GM13976 (cell line): ENCODE results near the gene GRAP.

ENCODE experiments used
- DNase-seq: peaks from one replicate; pipeline ENCODE4 v3.0.0; 2012; ENCODE audit warnings: low spot score
- in situ Hi-C: fragments of 300-500 bp; cut with MboI; formaldehyde crosslinking; loops from one replicate; pipeline ENCODE4 v1.12.0; 2022; ENCODE audit warnings: low sequenced_read_pairs, mixed read lengths, inconsistent platforms; ENCODE audit not compliant: unreplicated experiment
- TF ChIP-seq, protein P1 (sequence below): IDR thresholded peaks from 2 replicates; pipeline ENCODE4 v1.5.1; 2012; ENCODE audit warnings: borderline replicate concordance, mild to moderate bottlenecking; ENCODE audit not compliant: insufficient read depth; ENCODE audit errors: extremely low read depth, missing control alignments, control extremely low read depth

The GRAP gene

DNA sequence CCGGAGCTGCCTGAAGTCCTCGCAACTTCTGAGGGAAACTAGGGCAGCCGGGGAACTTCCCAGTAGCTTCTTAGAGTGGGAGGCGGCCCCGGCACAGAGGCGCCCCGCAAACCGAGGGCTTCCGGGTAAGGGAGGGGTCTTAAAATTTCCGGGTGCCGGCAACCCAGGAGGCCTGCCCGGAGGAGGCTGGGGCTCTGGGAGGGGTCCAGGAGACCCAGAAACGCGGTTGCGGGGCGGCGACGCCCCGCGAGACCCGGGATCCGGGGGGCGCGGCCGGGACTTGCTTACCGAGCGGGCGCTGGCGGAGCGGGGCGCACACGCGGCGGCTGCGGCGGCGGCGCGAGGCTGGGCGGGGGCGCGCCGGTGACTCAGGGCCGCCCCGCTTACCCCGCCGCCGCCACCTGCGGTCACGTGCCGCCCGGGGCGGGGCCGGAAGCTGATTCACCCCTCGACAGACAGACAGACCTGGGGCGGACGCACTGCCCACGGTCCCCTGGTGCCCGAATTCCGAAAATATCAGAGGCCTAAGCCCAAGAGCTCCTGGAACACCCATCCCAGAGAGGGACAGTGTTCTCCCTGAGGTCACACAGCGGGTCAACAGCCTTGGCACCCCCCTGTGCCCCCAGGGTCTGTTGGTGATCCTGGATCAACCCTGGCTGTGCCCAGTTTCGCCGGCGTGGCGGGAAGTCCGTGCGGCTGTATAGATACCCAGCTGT lies 42.2 kb downstream of the GRAP start, which contains the start of gene FAM83G:
Gene FAM83G, minus strand, starts transcription at position 344 of the 716 bp plus-strand sequence. CDS start 723 bp downstream, outside the sequence.
- TF ChIP-seq, protein P1, sequence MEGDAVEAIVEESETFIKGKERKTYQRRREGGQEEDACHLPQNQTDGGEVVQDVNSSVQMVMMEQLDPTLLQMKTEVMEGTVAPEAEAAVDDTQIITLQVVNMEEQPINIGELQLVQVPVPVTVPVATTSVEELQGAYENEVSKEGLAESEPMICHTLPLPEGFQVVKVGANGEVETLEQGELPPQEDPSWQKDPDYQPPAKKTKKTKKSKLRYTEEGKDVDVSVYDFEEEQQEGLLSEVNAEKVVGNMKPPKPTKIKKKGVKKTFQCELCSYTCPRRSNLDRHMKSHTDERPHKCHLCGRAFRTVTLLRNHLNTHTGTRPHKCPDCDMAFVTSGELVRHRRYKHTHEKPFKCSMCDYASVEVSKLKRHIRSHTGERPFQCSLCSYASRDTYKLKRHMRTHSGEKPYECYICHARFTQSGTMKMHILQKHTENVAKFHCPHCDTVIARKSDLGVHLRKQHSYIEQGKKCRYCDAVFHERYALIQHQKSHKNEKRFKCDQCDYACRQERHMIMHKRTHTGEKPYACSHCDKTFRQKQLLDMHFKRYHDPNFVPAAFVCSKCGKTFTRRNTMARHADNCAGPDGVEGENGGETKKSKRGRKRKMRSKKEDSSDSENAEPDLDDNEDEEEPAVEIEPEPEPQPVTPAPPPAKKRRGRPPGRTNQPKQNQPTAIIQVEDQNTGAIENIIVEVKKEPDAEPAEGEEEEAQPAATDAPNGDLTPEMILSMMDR, result no peak
- in situ Hi-C loops, result no loop called here
- DNase-seq, result peak; percentile 91

DNA sequence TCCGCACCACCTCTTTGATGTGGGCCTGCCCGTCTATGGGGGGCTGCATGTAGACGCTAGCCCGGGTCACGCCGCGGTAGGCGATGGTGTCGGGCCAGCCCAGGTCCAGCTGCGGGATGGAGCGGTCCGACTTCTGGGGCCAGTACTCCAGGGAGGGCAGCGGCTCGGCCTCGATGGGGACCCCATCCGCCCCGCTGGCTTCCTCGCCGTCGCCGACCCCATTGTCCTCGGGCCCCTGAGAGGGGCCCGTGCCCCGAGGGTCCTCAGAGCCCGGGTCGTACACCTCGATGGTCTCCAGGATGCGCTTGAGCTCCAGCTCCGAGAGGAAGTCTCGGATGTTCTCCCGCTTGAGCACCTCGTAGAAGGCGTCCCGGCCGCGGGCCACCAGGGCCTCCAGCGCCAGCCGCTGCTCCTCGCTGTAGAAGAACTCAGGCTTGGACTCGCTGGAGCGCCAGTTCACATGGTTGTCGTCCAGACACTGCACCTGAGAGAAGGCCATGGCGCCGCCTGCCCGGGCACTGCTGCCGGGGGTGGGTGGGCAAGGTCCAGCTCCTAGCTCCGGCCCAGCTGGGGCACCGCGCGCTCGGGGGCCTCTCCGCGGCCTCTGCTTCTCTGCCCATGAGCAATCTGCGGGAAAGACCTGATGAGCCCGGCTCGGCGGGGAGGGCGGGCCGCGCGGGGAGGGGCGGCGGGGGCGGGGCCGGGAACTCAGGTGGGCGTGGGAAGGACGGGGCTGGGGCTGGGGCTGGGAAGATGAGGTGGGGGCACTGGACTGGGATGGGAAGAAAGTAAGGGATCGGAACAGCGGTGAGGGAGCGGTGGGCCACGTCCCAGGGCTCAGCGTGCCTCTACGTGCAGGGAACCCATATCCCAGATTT lies 43.0 kb downstream of the GRAP start:
- TF ChIP-seq, protein P1, result no peak
- peak; percentile 76 for DNase-seq
- in situ Hi-C loops, result no loop called here

DNA sequence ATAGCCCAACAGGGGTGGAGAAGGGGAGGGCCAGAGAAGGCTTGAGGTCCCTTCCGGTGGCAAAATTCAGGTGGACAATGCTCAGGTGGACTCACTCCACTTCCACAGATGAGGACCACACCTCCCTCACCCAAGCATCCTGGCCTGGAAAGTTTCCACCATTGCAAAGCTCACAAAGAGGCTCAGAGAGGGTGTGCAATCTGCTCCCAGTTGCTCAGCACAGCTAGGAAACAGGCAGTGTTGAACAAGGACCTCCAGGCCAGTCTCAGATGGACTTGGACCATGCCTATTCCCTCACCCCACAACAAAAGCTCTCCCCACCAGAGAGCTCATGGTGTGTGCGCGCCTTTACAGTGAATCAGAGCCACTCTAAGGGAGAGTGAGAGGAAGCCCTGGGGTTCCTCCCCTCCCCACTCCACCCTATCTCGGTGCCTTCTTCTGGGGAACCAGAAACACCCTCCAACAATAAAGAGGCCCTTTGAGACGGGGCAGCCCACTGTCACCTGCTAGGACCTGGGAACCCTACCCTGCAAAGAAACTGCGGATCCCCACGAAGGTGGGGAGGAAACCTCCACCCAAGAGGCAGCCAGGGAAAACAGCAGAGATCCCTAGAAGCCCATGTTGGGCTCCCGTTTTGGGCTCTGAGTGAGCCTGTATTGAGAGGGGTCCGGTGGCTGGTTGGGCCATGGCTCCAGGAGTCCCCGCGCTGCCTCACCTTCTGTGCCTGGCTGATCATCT lies 43.8 kb downstream of the GRAP start:
- TF ChIP-seq, protein P1, result no peak
- in situ Hi-C loops, result no loop called here
- no peak for DNase-seq

DNA sequence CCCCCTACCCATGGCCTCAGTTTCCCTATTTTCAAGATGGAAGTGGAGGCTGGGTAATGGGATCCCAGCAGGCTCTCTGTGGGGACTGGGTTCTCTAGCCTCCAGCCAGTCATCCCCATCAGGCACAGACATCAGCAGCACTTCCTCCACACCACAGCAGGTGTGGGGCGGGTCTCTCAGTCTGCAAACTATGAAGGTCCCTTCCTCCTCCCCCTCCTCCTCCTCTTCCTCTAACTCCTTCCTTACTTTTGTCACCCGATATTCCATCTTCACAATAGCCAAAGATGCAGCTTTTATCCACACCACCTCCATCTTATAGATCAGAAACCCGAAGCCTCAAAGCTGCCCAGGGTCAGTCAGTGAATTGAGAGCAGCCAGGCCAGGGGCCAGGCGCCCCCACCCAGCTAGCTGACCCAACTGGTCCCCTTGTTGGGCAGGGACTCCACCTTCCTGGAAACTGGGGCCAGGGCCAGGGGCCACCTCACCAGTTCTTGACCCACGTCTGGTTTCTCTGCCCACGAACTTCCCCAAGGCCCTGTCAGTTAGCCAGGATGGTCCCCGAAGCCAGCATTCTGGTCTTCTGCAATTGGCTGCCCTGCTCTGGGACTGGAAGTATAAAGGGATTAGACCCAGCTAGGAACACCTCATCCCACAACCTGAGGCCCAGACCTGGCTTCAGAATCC lies 44.7 kb downstream of the GRAP start:
- in situ Hi-C loops, result no loop called here
- TF ChIP-seq, protein P1, result no peak
- DNase-seq, result no peak

DNA sequence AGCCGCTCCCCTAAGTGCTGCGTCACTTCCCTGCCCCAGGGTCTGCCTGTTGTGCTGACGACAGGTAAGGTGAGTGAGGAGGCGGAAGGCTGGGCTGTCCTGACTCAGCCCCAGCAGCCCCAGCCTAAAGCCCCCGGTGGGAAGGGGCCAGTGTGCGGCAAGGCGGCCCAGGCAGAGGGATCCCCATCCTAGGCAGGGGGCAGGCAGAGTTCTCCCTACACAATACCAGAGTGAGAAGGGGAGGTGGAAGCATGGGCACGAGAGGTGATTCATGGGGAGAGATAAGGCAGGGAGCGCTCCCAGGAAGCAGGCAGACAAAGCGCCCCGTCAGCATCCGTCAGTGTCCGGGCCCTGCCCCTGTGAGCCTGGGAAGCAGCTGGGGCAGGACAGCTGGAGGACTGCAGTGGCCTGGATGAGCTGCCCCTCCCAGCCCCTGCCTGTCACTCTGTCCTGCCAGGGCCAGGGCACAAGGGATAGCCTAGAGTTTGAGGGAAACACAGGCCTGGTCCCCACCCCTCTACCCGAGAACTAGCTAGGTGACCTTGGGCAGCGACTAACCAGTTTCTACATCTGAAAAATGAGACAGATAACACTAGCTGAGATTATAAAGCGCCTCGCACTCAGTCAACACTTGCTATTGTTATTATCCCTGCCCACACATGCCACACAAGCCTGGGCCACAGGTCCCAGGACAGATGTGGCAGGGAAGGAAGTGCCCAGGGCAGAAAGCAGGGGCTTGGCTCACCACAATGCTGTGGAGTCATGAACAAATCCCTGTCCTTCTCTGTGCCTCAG lies 46.0 kb downstream of the GRAP start:
- DNase-seq, result no peak
- TF ChIP-seq, protein P1, result no peak
- in situ Hi-C loops, result no loop called here

DNA sequence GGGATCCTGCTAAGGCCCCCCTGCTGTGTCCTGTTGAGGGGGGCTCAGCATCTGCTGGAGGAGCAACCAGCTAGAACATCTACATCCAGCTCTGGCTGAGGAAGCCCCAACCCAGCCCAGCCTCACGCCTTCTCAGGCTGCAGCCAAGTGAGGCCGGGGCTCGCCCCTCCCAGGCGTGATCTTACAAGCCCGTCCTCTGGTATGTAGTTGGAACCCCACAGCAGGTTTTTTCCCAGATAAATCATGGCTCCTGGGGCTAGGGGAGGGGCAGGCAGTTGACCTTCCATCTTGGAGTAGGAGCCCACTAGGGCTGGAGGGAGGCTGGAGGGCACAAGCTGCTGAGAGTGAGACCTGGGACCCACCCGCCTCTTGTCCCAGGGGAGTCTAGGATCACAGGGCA lies 46.8 kb downstream of the GRAP start:
- in situ Hi-C loops, result no loop called here
- DNase-seq, result no peak
- TF ChIP-seq, protein P1, result no peak
